Ectodermal cell (in vitro differentiated cells): ENCODE measurements around the gene CH25H.
"Not testable (repeated sequence)": the region's sequence is repeated elsewhere in the genome, so short reads cannot be mapped to it uniquely, and the experiment has no call there.

ENCODE experiments used
- H3K27ac ChIP-seq: 2 replicates; pipeline ENCODE4 v1.7.0; 2013; ENCODE audit warnings: mild to moderate bottlenecking, low read depth, low read length; ENCODE audit not compliant: insufficient read depth, poor library complexity, severe bottlenecking
- H3K27me3 ChIP-seq: 2 replicates; pipeline ENCODE4 v1.7.0; 2013; ENCODE audit warnings: mild to moderate bottlenecking, low read length; ENCODE audit not compliant: insufficient read depth, control insufficient read depth, poor library complexity, severe bottlenecking
- H3K36me3 ChIP-seq: one replicate; pipeline ENCODE4 v1.7.0; 2013; ENCODE audit warnings: low read length; ENCODE audit not compliant: control insufficient read depth, insufficient read depth
- H3K4me1 ChIP-seq: one replicate; pipeline ENCODE4 v1.7.0; 2013; ENCODE audit warnings: low read length; ENCODE audit not compliant: control insufficient read depth, insufficient read depth
- H3K4me3 ChIP-seq: 2 replicates; pipeline ENCODE4 v1.7.0; 2013; ENCODE audit warnings: low read depth, low read length, control low read depth; ENCODE audit not compliant: insufficient read depth
- H3K9me3 ChIP-seq: 2 replicates; pipeline ENCODE4 v1.7.0; 2013; ENCODE audit warnings: mild to moderate bottlenecking, low read length, moderate library complexity; ENCODE audit not compliant: control insufficient read depth
- WGBS, 2 experiments: methylation state at CpG; one replicate each; pipeline ENCODE4 v1.1.7; 2013; ENCODE audit warnings: missing lambda C conversion rate in 2 of 2; 5-methylcytosine and 5-hydroxymethylcytosine counted together

The CH25H gene

DNA sequence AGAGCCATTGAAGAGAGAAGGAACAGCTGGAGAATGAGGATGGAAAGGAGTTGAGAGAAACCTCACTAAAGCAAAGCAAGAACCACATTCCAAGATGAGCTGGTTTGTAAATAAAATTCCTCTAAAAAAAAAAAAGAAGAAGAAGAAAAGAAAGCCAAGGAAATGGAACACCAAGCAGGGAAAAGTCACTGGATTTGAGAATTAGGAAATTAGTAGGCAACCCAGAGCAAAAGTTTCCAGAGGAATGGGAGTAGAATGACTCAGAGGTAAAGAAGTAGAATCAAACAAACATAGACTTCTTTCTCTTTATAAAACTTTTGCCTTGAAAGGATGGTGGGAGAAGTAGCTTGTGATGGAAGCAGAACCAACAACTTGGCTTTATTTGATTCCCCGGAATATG, 3.9 kb downstream of the CH25H start:
- WGBS, 2 experiments = 88 to 94% methylated on average over 1 of the region's 1 CpG
- H3K27ac ChIP-seq = no peak overlapping the region
- peaks cover 48% of the 10 kb centered on the region for H3K27me3 ChIP-seq
- peaks cover 8% of the 10 kb centered on the region for H3K4me1 ChIP-seq
- H3K9me3 ChIP-seq = no peaks in the 10 kb centered on the region
- no peaks in the 10 kb centered on the region for H3K36me3 ChIP-seq
- no peak overlapping the region for H3K4me3 ChIP-seq

DNA sequence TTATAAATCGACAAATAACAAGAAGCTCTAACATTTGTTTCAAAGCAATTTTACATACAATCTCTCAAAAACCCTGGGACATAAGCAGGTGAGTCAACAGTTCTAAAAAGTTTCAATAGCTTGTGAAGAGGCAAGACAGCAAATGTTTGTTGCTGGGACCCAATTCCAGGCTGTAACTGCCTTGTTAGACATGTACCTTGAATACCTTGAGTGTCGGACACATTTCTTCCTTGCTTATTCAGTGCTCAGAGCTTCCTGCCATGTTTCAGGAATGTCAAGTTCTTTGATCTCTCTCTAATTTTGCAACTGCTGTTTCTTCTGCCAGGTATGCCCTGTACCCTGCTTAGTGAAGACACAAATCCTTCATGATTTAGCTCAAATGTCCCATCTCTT, 5.1 kb downstream of the CH25H start:
- Histone ChIP-seq H3K4me1 (peaks cover 5% of the 10 kb centered on the region), H3K36me3 (no peaks in the 10 kb centered on the region), H3K4me3 (no peak overlapping the region), H3K27ac (no peak overlapping the region), H3K9me3 (no peaks in the 10 kb centered on the region), H3K27me3 (peaks cover 36% of the 10 kb centered on the region)
- 64 to 76% methylated on average over 2 of the region's 2 CpGs for WGBS, 2 experiments

DNA sequence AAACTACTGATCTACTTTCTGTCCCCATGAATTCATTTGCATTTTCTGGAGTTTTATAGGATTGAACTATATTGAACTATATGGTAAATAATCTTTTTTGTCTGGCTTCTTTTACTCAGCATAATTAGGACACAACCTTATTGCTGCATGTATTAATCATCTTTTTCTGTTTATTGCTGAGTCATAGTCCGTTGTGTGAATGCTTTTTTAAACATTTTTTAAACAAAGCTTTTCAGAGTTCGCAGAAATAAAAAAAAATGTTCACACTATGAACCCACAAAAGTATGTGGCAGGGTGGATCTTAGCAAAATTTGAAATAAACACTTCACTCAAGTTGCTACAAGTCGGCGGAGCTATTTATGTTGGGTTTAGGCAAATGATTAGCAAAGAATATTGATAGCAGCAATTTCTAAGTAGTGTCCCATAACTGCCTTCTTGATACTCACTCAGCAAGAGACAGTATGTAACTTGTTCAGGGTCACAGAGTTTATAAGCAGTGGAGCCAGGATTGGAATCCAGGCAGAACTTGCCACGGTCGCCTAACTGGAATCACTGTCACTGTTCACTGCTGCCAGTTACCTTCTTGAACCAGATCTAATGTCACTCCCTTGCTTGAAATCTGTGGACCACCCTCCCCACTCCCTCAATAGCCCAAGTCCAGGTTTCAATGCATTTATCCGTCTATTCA, 5.6 kb downstream of the CH25H start:
- WGBS, 2 experiments = 94 to 96% methylated on average over 5 to 7 of the region's 7 CpGs
- Histone ChIP-seq H3K27me3 (peaks cover 31% of the 10 kb centered on the region), H3K27ac (no peak overlapping the region), H3K36me3 (no peaks in the 10 kb centered on the region), H3K4me1 (no peaks in the 10 kb centered on the region), H3K4me3 (no peak overlapping the region), H3K9me3 (no peaks in the 10 kb centered on the region)

DNA sequence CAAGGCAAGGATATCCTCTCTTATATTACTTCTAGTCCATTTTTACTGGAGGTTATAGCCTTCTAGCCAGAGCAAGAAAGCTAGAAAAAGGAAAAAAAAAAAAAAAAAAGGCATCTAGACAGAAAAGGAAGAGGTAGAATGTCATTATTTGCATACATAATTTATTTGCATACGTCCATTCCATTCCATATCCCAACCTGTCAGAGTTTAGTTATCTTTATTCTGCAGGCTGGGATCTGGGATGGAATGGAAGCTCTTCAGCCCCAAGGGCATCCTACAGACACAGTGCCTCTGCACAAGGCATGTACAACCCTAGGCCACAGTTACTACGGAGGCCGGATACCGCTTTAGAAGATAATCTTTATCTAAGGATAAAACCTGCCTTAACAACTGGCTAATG, 9.6 kb downstream of the CH25H start:
- 93 to 100% methylated on average over 2 to 4 of the region's 4 CpGs for WGBS, 2 experiments
- H3K36me3 ChIP-seq = no peaks in the 10 kb centered on the region
- no peak overlapping the region for H3K4me3 ChIP-seq
- no peak overlapping the region for H3K27ac ChIP-seq
- H3K9me3 ChIP-seq = no peaks in the 10 kb centered on the region
- no peaks in the 10 kb centered on the region for H3K27me3 ChIP-seq
- no peaks in the 10 kb centered on the region for H3K4me1 ChIP-seq

DNA sequence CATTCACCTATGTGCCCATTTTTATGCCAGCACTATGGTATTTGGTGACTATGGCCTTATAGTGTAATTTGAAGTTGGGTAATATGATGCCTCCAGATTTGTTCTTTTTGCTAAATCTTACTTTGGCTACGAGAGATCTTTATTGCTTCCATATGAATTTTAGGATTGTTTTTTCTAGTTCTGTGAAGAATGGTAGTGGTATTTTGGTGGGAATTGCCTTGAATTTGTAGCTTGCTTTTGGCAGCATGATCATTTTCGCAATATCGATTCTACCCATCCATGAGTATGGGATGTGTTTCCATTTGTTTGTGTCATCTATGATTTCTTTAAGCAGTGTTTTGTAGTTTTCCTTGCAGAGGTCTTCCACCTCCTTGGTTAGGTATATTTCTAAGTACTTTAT, 15.8 kb downstream of the CH25H start:
- H3K27ac ChIP-seq, H3K36me3 ChIP-seq, H3K4me1 ChIP-seq, H3K27me3 ChIP-seq, H3K4me3 ChIP-seq, H3K9me3 ChIP-seq: not testable (repeated sequence)
- WGBS, 2 experiments = 97 to 98% methylated on average over 3 of the region's 3 CpGs

DNA sequence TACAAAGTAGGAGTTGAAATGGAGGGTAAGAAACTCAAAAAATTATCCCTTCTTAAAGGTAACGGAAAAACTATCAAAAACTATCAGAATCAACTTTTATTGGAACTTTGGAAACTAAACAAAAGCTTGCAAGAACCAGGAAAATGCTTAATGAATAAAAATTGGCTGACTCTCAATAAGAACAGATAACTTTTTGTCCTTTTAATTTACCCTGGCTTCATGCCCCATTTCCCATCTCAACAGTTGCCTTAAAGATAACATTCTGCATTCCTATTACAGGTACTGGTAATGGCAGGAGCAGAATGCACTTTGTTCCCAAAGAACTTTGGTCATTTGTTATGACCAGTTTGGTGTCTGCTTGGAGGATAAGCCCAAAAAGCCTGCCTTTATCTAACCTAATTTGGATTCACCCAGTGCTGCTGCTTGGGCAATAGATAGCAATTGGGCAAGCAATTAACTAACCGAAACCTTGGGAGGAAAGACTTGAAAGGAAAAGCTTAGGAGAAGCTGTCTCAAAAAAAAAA, 17.8 kb downstream of the CH25H start:
- WGBS, 2 experiments = 90 to 93% methylated on average over 2 of the region's 2 CpGs
- Histone ChIP-seq H3K9me3 (no peaks in the 10 kb centered on the region), H3K4me3 (no peak overlapping the region), H3K4me1 (no peaks in the 10 kb centered on the region), H3K27ac (no peak overlapping the region), H3K36me3 (no peaks in the 10 kb centered on the region), H3K27me3 (no peaks in the 10 kb centered on the region)

DNA sequence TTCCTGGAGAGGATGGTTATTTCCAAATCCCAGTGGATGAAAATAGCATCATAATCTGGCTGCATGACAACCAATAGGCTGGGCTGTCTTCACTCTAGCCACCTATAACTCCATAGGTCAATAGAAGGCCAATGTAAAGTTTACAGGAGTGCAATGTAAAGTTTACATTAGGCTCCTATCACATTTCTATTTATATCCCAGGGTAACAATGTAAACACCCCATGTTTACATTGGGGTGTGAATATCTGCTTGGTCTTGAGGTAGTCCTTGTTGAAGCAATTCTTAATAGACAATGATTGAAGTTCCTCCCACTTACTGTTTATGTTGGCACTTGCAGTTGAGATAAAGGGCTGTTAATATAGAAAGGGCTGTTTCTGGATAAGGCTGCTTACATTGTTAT, 21.5 kb downstream of the CH25H start:
- Histone ChIP-seq H3K4me3 (no peak overlapping the region), H3K36me3 (no peaks in the 10 kb centered on the region), H3K27ac (no peak overlapping the region), H3K4me1 (no peaks in the 10 kb centered on the region), H3K27me3 (no peaks in the 10 kb centered on the region), H3K9me3 (no peaks in the 10 kb centered on the region)

DNA sequence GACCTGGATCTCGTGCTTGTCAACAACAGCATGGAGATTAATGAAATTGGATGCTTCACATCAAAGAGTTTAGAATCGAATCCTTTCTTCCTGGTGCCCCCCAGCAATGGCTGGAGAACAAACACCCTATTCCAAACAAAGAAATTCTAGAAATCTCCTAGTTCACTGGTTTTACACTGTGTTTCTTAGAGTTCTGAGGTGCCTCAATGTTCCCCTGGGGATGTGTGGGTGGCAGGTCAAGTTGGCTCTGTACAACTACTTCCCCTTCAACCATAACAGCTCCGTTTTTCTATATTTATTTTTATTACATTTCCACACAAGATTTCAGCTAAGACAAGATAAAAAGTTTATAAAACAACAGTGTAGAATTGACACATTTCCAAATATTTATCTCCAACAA, 22.5 kb downstream of the CH25H start:
- Histone ChIP-seq H3K4me3 (no peak overlapping the region), H3K27ac (no peak overlapping the region), H3K9me3 (no peaks in the 10 kb centered on the region), H3K4me1 (no peaks in the 10 kb centered on the region), H3K27me3 (no peaks in the 10 kb centered on the region), H3K36me3 (no peaks in the 10 kb centered on the region)
- WGBS, 2 experiments = 90 to 92% methylated on average over 3 of the region's 3 CpGs

DNA sequence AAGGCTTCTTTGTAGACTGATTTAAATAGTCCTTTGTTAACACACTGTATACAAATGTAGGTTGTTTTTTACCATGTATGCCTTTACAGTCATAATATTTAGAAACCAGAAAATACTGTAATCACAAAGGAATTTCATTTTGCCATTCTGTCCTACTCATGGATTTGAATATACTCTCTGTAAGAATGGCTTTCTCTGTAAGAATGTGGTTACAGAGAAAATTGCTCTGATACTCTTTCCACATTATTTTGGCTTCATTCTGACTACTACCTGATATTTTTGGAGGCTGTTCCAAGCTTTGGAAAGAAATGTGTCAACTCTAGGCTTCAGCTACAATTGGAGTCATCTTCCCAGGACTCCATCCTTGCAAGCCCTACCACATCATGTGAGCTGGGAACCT, 23.5 kb downstream of the CH25H start:
- Histone ChIP-seq H3K4me1 (no peaks in the 10 kb centered on the region), H3K9me3 (no peaks in the 10 kb centered on the region), H3K36me3 (no peaks in the 10 kb centered on the region), H3K27ac (no peak overlapping the region), H3K27me3 (no peaks in the 10 kb centered on the region), H3K4me3 (no peak overlapping the region)

DNA sequence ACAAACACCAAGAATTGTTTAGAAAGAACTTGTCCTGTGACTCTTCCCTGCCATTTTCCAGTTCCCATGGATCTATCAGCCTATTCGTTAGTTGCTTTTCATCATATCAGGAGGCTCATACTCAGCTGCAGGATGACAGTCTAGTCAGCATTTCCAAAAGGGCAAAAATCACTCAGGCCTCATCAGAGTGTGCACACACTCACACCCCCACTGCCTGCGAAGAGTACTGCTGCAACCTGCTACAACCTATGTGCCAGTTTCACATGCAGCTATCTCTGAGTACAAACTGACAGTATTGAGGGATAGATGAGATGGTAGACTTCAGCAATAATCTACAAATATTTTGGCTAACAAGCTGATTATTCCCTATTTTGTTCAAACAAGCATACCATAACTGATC, 24.2 kb downstream of the CH25H start:
- 95 to 98% methylated on average over 2 of the region's 2 CpGs for WGBS, 2 experiments
- no peaks in the 10 kb centered on the region for H3K4me1 ChIP-seq
- H3K27ac ChIP-seq = no peak overlapping the region
- H3K9me3 ChIP-seq = no peaks in the 10 kb centered on the region
- no peaks in the 10 kb centered on the region for H3K27me3 ChIP-seq
- no peak overlapping the region for H3K4me3 ChIP-seq
- no peaks in the 10 kb centered on the region for H3K36me3 ChIP-seq

DNA sequence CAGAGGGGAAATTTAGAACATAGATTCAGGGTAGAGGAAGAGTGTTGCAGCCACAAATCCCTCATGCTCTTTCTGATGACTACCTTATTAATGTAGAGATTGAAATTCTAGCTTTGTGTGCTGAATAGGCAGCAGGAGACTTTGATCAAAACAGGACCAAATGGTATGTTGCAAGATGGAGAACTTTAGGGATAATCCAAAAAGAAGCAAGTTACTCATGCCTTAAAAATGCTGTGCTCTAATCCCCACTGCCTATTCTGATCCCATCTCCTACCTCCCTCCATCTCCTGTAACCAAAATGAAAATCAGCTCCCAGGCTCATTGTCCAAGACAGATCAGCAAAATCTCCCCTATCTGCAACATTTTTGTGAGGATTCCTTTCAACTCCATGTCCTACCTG, 31.3 kb downstream of the CH25H start:
- Histone ChIP-seq H3K9me3 (no peaks in the 10 kb centered on the region), H3K4me3 (no peak overlapping the region), H3K4me1 (peaks cover 12% of the 10 kb centered on the region), H3K36me3 (no peaks in the 10 kb centered on the region), H3K27ac (no peak overlapping the region), H3K27me3 (no peaks in the 10 kb centered on the region)
